Spleen (tissue), 11 donors: ENCODE measurements around the gene PSMG1. TPM values are rescaled to one million over a fixed set of nuclear protein-coding genes. Genes with fewer than 3 reads are reported as not detected.
"Not testable (repeated sequence)": the region's sequence is repeated elsewhere in the genome, so short reads cannot be mapped to it uniquely, and the experiment has no call there.

Source experiments
- DNase-seq: peaks from one replicate; pipeline ENCODE4 v3.0.0-alpha.2; 2020
- H3K27ac ChIP-seq, 8 donors: fragments of 200-600 bp; sonication (generic) in 7 of 8; 1 replicate in 4 of 8; 2 replicates in 4 of 8; pipeline versions ENCODE4 v1.5.0 to v1.8.0; 2016 to 2021; ENCODE audit warnings: inconsistent platforms in 4 of 8, mild to moderate bottlenecking in 4 of 8, moderate library complexity in 1 of 8
- H3K27me3 ChIP-seq, 7 donors: fragments of 200-600 bp; sonication (generic) in 6 of 7; replicated peaks in 1 of 7; 1 replicate in 4 of 7; 2 replicates in 3 of 7; pipeline versions ENCODE4 v1.5.0 to v1.8.0; 2016 to 2021; ENCODE audit warnings: inconsistent platforms in 3 of 7, mild to moderate bottlenecking in 1 of 7
- H3K36me3 ChIP-seq, 6 donors: fragments of 200-600 bp; sonication (generic) in 5 of 6; 1 replicate in 4 of 6; 2 replicates in 2 of 6; pipeline versions ENCODE4 v1.5.0 to v1.8.0; 2016 to 2021; ENCODE audit warnings: inconsistent platforms in 2 of 6
- H3K4me1 ChIP-seq, 6 donors: fragments of 200-600 bp; sonication (generic) in 5 of 6; 1 replicate in 3 of 6; 2 replicates in 3 of 6; pipeline versions ENCODE4 v1.5.0 to v1.8.0; 2016 to 2021; ENCODE audit warnings: inconsistent platforms in 3 of 6
- H3K4me3 ChIP-seq, 8 donors: fragments of 200-600 bp; sonication (generic) in 7 of 8; 1 replicate in 4 of 8; 2 replicates in 4 of 8; pipeline versions ENCODE4 v1.5.0 to v1.8.0; 2016 to 2021; ENCODE audit warnings: inconsistent platforms in 4 of 8, mild to moderate bottlenecking in 4 of 8, moderate library complexity in 2 of 8
- H3K9me3 ChIP-seq, 8 donors: fragments of 200-600 bp; sonication (generic) in 7 of 8; 1 replicate in 4 of 8; 2 replicates in 4 of 8; pipeline versions ENCODE4 v1.5.0 to v1.8.0; 2016 to 2021; ENCODE audit warnings: inconsistent platforms in 4 of 8
- CTCF ChIP-seq, 11 experiments: fragments of 200-600 bp in 7 of 11; fragments of 450-650 bp in 4 of 11; sonication (generic) in 4 of 11; IDR thresholded peaks in 8 of 11; conservative IDR thresholded peaks in 3 of 11; 1 replicate in 7 of 11; 2 replicates in 4 of 11; pipeline versions ENCODE4 v1.4.0 to v1.8.0; 2016 to 2021; ENCODE audit warnings: antibody characterized with exemption in 11 of 11, inconsistent platforms in 4 of 11, mild to moderate bottlenecking in 1 of 11
- POLR2A ChIP-seq, 3 donors: fragments of 450-650 bp; IDR thresholded peaks; one replicate each; pipeline ENCODE4 v1.5.1; 2017; ENCODE audit warnings: antibody characterized with exemption in 3 of 3, mild to moderate bottlenecking in 1 of 3
- POLR2AphosphoS5 ChIP-seq, 3 donors: sonication (generic); formaldehyde crosslinking; IDR thresholded peaks; one replicate each; pipeline ENCODE4 v1.5.1; 2017; ENCODE audit warnings: antibody characterized with exemption in 3 of 3
- WGBS, 5 donors: extraction: QIAGEN DNeasy Blood & Tissue Kit in 3 of 5; methylation state at CpG; one replicate each; pipeline versions ENCODE4 v1.1.5 to v1.1.7; 2013 to 2018; 5-methylcytosine and 5-hydroxymethylcytosine counted together
- intact Hi-C: fragments of 100-400 bp; cut with DNase I; formaldehyde crosslinking; loops from one replicate; pipeline ENCODE4 v1.15.0; 2023; ENCODE audit warnings: low total_unique reads
- polyA plus RNA-seq, 3 donors: library from polyadenylated mRNA; stranded (reverse); fragments of 200-250 nt; gene quantifications; one replicate each; pipeline ENCODE4 v1.2.1, GENCODE V29; 2013
- total RNA-seq, 7 donors: library from RNA; depleted of rRNA in 3 of 7; stranded (reverse); fragments of >200 nt in 3 of 7; fragmentation: NEBNext Ultra II Directional in 4 of 7; extraction: Animal tissue kit (Norgen Biotek cat#: 25700) in 4 of 7; gene quantifications; one replicate each; pipeline versions ENCODE4 v1.1.0 to v1.2.1, GENCODE V29; 2016 to 2021
- donor health status: healthy with polysubstance abuse.
- donor health status: DM: no; HTN: no; CAD: no; lungs with moderate emphysema.
- donor health status: DM: no; HTN: no; CAD: no.
- donor health status: Bipolar disorder and iron deficiency.
- donor health status: healthy.
- donor health status: DM: no; HTN: no; CAD: no.
- donor health status: DM: yes; HTN: yes; CAD: no.

Gene PSMG1
- total and polyA plus RNA-seq, 10 donors: 12.3 to 39.9 (median 19.1) TPM

DNA sequence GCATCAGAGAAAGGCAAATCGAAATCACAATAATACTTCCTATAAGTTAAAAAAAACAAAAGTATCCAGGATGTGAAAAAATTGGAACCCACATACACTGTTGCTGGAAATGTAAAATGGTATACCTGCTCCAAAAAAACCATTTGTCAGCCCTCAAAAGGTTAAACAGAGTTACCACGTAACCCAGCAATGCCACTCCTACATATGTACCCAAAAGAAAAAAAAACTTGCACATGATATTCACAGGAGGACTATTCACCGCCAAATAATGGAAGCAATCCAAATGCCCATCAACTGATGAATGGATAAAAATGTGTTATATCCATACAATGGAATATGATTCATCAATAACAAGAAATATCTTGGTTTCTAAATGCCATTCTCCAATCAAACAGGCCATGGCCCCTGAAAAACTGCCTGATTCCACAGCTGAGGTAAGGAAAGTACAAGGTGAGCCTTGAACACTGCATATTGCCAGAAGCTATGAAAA, 38.8 kb upstream of the PSMG1 start:
- no peaks in the 10 kb centered on the region for H3K27me3 ChIP-seq
- no peak overlapping the region for H3K4me3 ChIP-seq
- no peak overlapping the region for H3K27ac ChIP-seq
- DNase-seq: no peak
- H3K36me3 ChIP-seq: peaks cover 8 to 95% (median 46%) of the 10 kb centered on the region in 6 donors
- WGBS, 5 donors: 89 to 95% (median 93%) methylated on average over 3 of the region's 3 CpGs
- TF ChIP-seq CTCF (IDR thresholded peaks at IDR 0.05 in 8 of 11, conservative IDR thresholded peaks at IDR 0.05 in 3 of 11) (no peak), POLR2A (IDR thresholded peaks at IDR 0.05) (no peak), POLR2AphosphoS5 (IDR thresholded peaks at IDR 0.05) (no peak)
- H3K9me3 ChIP-seq: no peaks in the 10 kb centered on the region
- no peaks in the 10 kb centered on the region for H3K4me1 ChIP-seq
- intact Hi-C loops: no loop called here

GRCh38 chr21:39221282-39221996, 38.2 kb upstream of the PSMG1 start:
- 89 to 96% (median 93%) methylated on average over 7 of the region's 7 CpGs for WGBS, 5 donors
- peaks cover 3 to 92% (median 43%) of the 10 kb centered on the region in 6 donors for H3K36me3 ChIP-seq
- TF ChIP-seq POLR2AphosphoS5 (IDR thresholded peaks at IDR 0.05) (no peak), POLR2A (IDR thresholded peaks at IDR 0.05) (no peak), CTCF (IDR thresholded peaks at IDR 0.05 in 8 of 11, conservative IDR thresholded peaks at IDR 0.05 in 3 of 11) (no peak)
- no peak overlapping the region for H3K27ac ChIP-seq
- DNase-seq: no peak
- no peaks in the 10 kb centered on the region for H3K9me3 ChIP-seq
- H3K4me3 ChIP-seq: no peak overlapping the region
- intact Hi-C loops: no loop called here
- no peaks in the 10 kb centered on the region for H3K4me1 ChIP-seq
- H3K27me3 ChIP-seq: no peaks in the 10 kb centered on the region

GRCh38 chr21:39220875-39221274, 37.6 kb upstream of the PSMG1 start:
- H3K4me1 ChIP-seq, H3K27me3 ChIP-seq, H3K27ac ChIP-seq, H3K9me3 ChIP-seq, DNase-seq, intact Hi-C loops, H3K4me3 ChIP-seq: not testable (repeated sequence)
- 91 to 100% (median 98%) methylated on average over 2 of the region's 2 CpGs for WGBS, 5 donors
- peaks cover 3 to 93% (median 42%) of the 10 kb centered on the region in 6 donors for H3K36me3 ChIP-seq

DNA sequence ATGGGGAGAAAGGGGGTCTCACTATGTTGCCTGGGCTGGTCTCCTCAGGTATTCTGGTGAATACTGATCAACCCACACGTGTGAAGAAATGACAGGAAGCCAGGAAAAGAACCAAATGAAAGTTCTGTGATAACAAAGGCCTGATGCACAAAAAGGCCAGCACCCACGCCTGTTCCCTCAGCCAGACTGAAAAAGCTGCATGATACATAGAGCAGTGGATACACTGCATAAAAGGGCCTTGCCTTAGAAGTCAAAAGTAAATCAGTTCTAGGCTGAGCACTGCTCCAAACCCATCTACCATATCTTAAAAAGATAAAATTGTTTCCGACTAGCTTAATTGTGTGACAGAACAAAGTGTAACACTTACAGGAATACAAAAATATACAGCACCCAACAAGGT, 36.9 kb upstream of the PSMG1 start:
- 81 to 91% (median 88%) methylated on average over 3 of the region's 3 CpGs for WGBS, 5 donors
- Histone ChIP-seq H3K27me3 (no peaks in the 10 kb centered on the region), H3K4me1 (no peaks in the 10 kb centered on the region), H3K36me3 (peaks cover 3 to 100% (median 44%) of the 10 kb centered on the region in 6 donors), H3K4me3 (no peak overlapping the region), H3K9me3 (no peaks in the 10 kb centered on the region), H3K27ac (no peak overlapping the region)
- TF ChIP-seq POLR2AphosphoS5 (IDR thresholded peaks at IDR 0.05) (no peak), POLR2A (IDR thresholded peaks at IDR 0.05) (no peak), CTCF (IDR thresholded peaks at IDR 0.05 in 8 of 11, conservative IDR thresholded peaks at IDR 0.05 in 3 of 11) (no peak)
- DNase-seq: no peak
- intact Hi-C loops: no loop called here
